MM.1S (cell line): ENCODE data around the gene DMPK.
"Not testable (repeated sequence)": the region's sequence is repeated elsewhere in the genome, so short reads cannot be mapped to it uniquely, and the experiment has no call there.

Experiments used
- EZH2 ChIP-seq: fragments of 300-600 bp; sonication (generic); optimal IDR thresholded peaks from 2 replicates; pipeline ENCODE3; 2017; ENCODE audit warnings: low read depth, mild to moderate bottlenecking, antibody characterized with exemption, low read length, mixed read lengths
- TF ChIP-seq, protein P1 (sequence below): fragments of 300-600 bp; sonication (generic); IDR thresholded peaks from 2 replicates; pipeline ENCODE4 v1.5.1; 2016; ENCODE audit warnings: antibody characterized with exemption, low read length, mixed read lengths

DNA sequence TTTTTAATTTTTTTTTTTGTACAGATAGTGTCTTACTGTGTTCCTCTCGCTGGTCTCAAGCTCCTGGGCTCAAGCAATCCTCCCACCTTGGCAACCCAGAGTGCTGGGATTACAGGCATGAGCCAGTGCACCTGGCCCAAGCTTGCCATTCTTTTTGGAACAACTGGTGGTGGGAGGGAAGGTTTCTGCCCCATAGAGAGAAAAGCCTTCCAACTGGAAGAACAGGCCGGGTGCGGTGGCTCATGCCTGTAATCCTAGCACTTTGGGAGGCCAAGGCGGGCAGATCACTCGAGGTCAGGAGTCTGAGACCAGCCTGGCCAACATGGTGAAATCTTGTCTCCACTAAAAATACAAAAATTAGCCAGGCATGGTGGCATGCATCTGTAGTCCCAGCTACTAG lies 17.3 kb upstream of the DMPK start:
- TF ChIP-seq, protein P1, sequence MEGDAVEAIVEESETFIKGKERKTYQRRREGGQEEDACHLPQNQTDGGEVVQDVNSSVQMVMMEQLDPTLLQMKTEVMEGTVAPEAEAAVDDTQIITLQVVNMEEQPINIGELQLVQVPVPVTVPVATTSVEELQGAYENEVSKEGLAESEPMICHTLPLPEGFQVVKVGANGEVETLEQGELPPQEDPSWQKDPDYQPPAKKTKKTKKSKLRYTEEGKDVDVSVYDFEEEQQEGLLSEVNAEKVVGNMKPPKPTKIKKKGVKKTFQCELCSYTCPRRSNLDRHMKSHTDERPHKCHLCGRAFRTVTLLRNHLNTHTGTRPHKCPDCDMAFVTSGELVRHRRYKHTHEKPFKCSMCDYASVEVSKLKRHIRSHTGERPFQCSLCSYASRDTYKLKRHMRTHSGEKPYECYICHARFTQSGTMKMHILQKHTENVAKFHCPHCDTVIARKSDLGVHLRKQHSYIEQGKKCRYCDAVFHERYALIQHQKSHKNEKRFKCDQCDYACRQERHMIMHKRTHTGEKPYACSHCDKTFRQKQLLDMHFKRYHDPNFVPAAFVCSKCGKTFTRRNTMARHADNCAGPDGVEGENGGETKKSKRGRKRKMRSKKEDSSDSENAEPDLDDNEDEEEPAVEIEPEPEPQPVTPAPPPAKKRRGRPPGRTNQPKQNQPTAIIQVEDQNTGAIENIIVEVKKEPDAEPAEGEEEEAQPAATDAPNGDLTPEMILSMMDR, result not testable (repeated sequence)
- not testable (repeated sequence) for TF ChIP-seq EZH2
